OCI-M2 (cell line): ENCODE results near the gene IL1F10.

Experiments used
- DNase-seq: peaks from one replicate; lab custom pipeline; 2025; ENCODE audit not compliant: unreplicated experiment; lab: John Stamatoyannopoulos, UW

IL1F10 gene

GRCh38 chr2:113067681-113068080 lies at the start of gene IL1F10:
TSS of gene IL1F10 (plus strand) at chr2:113067970. CDS start at chr2:113072739, 4,769 bp downstream.
- DNase-seq, result no peak

- DNase-seq, result no peak
These were observed 49.3 kb upstream of the IL1F10 start for GRCh38 chr2:113018509-113018908.

- no peak for DNase-seq
These were observed 46.5 kb upstream of the IL1F10 start for GRCh38 chr2:113021312-113021711.

GRCh38 chr2:113024764-113025163 lies 43.0 kb upstream of the IL1F10 start:
- no peak for DNase-seq

- no peak for DNase-seq
These were observed 42.0 kb upstream of the IL1F10 start for GRCh38 chr2:113025737-113026136.

- DNase-seq, result no peak
These were observed 40.1 kb upstream of the IL1F10 start for GRCh38 chr2:113027691-113028090.

GRCh38 chr2:113028112-113028511 lies 39.7 kb upstream of the IL1F10 start:
- no peak for DNase-seq

GRCh38 chr2:113032737-113033136 lies 35.0 kb upstream of the IL1F10 start:
- no peak for DNase-seq

- DNase-seq, result no peak
These were observed 33.8 kb upstream of the IL1F10 start for GRCh38 chr2:113034016-113034415.

- DNase-seq, result no peak
These were observed 31.0 kb upstream of the IL1F10 start for GRCh38 chr2:113036763-113037162.

- no peak for DNase-seq
These were observed 29.5 kb upstream of the IL1F10 start for GRCh38 chr2:113038291-113038690.

GRCh38 chr2:113039158-113039557 lies 28.6 kb upstream of the IL1F10 start:
- no peak for DNase-seq

GRCh38 chr2:113039719-113040118 lies 28.1 kb upstream of the IL1F10 start:
- DNase-seq, result no peak

GRCh38 chr2:113041871-113042270 lies 25.9 kb upstream of the IL1F10 start:
- no peak for DNase-seq

GRCh38 chr2:113046465-113046864 lies 21.3 kb upstream of the IL1F10 start:
- no peak for DNase-seq

- no peak for DNase-seq
These were observed 16.6 kb upstream of the IL1F10 start for GRCh38 chr2:113050921-113051895.

GRCh38 chr2:113052396-113052917 lies 15.3 kb upstream of the IL1F10 start, which contains the start of gene IL36B:
TSS of gene IL36B (minus strand) at chr2:113052867.
- no peak for DNase-seq

GRCh38 chr2:113053666-113054065 lies 14.1 kb upstream of the IL1F10 start:
- no peak for DNase-seq

- no peak for DNase-seq
These were observed 13.7 kb upstream of the IL1F10 start for GRCh38 chr2:113054066-113054465.

- DNase-seq, result no peak
These were observed 11.2 kb upstream of the IL1F10 start for GRCh38 chr2:113056521-113056920.

GRCh38 chr2:113057117-113057516 lies 10.7 kb upstream of the IL1F10 start:
- no peak for DNase-seq

GRCh38 chr2:113058411-113058994 lies 9.3 kb upstream of the IL1F10 start:
- no peak for DNase-seq
